Neural cell (in vitro differentiated cells): ENCODE results near the gene PDE3A.

ENCODE experiments used
- EZH2 ChIP-seq: fragments of 200-600, 300-800 bp; shearing (Covaris generic), sonication (generic); IDR thresholded peaks from 2 replicates; pipeline ENCODE4 v1.6.1; 2014; ENCODE audit warnings: antibody characterized with exemption, low read length, borderline replicate concordance, mild to moderate bottlenecking; ENCODE audit not compliant: insufficient read depth, poor library complexity, severe bottlenecking
- POLR2AphosphoS5 ChIP-seq: IDR thresholded peaks from 2 replicates; pipeline ENCODE4 v1.6.1; 2012
- TF ChIP-seq, protein P1 (sequence below): fragments of 450-650 bp; IDR thresholded peaks from 2 replicates; pipeline ENCODE4 v1.5.1; 2014; ENCODE audit warnings: antibody characterized with exemption, mild to moderate bottlenecking, moderate library complexity; ENCODE audit not compliant: poor library complexity, severe bottlenecking

DNA sequence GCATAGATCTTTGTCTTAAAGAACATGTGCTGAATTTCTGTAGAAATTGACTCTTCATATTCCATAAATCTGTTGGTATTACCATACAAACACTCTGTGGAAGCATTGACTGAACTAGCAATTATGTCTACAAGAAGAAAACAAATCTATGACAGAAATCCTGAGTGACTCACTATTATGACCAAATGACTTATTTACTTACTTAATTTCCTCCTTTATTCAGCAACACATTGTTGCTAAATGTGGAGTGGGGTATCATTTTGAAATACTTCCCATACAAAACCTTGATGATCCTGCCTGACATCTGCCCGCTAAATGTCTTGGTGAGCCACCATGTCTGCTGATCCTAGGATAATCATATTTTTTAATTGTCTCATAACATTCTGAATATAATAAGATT is 227.7 kb downstream of the PDE3A start:
- TF ChIP-seq EZH2 = no peak
- TF ChIP-seq, protein P1, sequence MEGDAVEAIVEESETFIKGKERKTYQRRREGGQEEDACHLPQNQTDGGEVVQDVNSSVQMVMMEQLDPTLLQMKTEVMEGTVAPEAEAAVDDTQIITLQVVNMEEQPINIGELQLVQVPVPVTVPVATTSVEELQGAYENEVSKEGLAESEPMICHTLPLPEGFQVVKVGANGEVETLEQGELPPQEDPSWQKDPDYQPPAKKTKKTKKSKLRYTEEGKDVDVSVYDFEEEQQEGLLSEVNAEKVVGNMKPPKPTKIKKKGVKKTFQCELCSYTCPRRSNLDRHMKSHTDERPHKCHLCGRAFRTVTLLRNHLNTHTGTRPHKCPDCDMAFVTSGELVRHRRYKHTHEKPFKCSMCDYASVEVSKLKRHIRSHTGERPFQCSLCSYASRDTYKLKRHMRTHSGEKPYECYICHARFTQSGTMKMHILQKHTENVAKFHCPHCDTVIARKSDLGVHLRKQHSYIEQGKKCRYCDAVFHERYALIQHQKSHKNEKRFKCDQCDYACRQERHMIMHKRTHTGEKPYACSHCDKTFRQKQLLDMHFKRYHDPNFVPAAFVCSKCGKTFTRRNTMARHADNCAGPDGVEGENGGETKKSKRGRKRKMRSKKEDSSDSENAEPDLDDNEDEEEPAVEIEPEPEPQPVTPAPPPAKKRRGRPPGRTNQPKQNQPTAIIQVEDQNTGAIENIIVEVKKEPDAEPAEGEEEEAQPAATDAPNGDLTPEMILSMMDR = no peak
- TF ChIP-seq POLR2AphosphoS5 = no peak
